OCI-LY1 (cell line): ENCODE measurements around the gene MAPT.

ENCODE experiments used
- H2AFZ ChIP-seq: fragments of 200-600 bp; sonication (generic), shearing (Covaris generic); 2 replicates; pipeline ENCODE4 v1.6.0; 2014; ENCODE audit warnings: antibody characterized with exemption, mild to moderate bottlenecking, low read length
- H3F3A ChIP-seq: fragments of 200-600 bp; sonication (generic), shearing (Covaris generic); 2 replicates; pipeline ENCODE4 v1.6.0; 2014; ENCODE audit warnings: mild to moderate bottlenecking, antibody characterized with exemption, low read length, moderate library complexity; ENCODE audit not compliant: insufficient read depth
- H3K27ac ChIP-seq: fragments of 200-600 bp; sonication (generic); 2 replicates; pipeline ENCODE4 v1.5.1; 2014; ENCODE audit warnings: low read length, mixed run types, mild to moderate bottlenecking, low read depth; ENCODE audit not compliant: poor library complexity, severe bottlenecking
- H3K27me3 ChIP-seq: fragments of 200-600 bp; sonication (generic); 2 replicates; pipeline ENCODE4 v1.6.0; 2014; ENCODE audit warnings: antibody characterized with exemption, mild to moderate bottlenecking, low read length, moderate library complexity; ENCODE audit not compliant: insufficient read depth
- H3K36me3 ChIP-seq: fragments of 200-600 bp; sonication (generic); 2 replicates; pipeline ENCODE4 v1.6.1; 2014; ENCODE audit warnings: mild to moderate bottlenecking, antibody characterized with exemption, low read length, moderate library complexity, mixed read lengths; ENCODE audit not compliant: insufficient read depth
- H3K4me1 ChIP-seq: fragments of 200-600 bp; sonication (generic); 2 replicates; pipeline ENCODE4 v1.5.1; 2014; ENCODE audit warnings: mild to moderate bottlenecking, low read length, moderate library complexity; ENCODE audit not compliant: insufficient read depth, severe bottlenecking
- H3K4me2 ChIP-seq: fragments of 200-600 bp; sonication (generic), shearing (Covaris generic); 2 replicates; pipeline ENCODE4 v1.6.1; 2014; ENCODE audit warnings: low read length
- H3K4me3 ChIP-seq: fragments of 200-600 bp; sonication (generic); 2 replicates; pipeline ENCODE4 v1.5.1; 2014; ENCODE audit warnings: low read length, low read depth, mild to moderate bottlenecking, mixed read lengths; ENCODE audit not compliant: poor library complexity, severe bottlenecking
- H3K79me2 ChIP-seq: fragments of 200-600 bp; shearing (Covaris generic); 2 replicates; pipeline ENCODE4 v1.6.1; 2016; ENCODE audit warnings: mixed run types, low read length, mixed read lengths; ENCODE audit not compliant: insufficient read depth
- H3K9ac ChIP-seq: fragments of 200-600 bp; sonication (generic), shearing (Covaris generic); 2 replicates; pipeline ENCODE4 v1.6.1; 2014; ENCODE audit warnings: mild to moderate bottlenecking, low read length, mixed read lengths
- H3K9me2 ChIP-seq: fragments of 200-600 bp; sonication (generic), shearing (Covaris generic); 2 replicates; pipeline ENCODE4 v1.6.1; 2014; ENCODE audit warnings: low read depth, mild to moderate bottlenecking, low read length, mixed read lengths
- H3K9me3 ChIP-seq: fragments of 200-600 bp; shearing (Covaris generic); 2 replicates; pipeline ENCODE4 v1.6.1; 2014; ENCODE audit warnings: low read length, mixed read lengths
- H4K20me1 ChIP-seq: fragments of 200-600 bp; sonication (generic), shearing (Covaris generic); 2 replicates; pipeline ENCODE4 v1.6.0; 2016; ENCODE audit warnings: mild to moderate bottlenecking, low read length; ENCODE audit not compliant: insufficient read depth
- CTCF ChIP-seq: fragments of 200-600 bp; sonication (generic), shearing (Covaris generic); IDR thresholded peaks from 2 replicates; pipeline ENCODE4 v1.5.1; 2017; ENCODE audit warnings: mild to moderate bottlenecking, antibody characterized with exemption, low read length, moderate library complexity, mixed read lengths
- EZH2 ChIP-seq: fragments of 200-600 bp; sonication (generic), shearing (Covaris generic); IDR thresholded peaks from 2 replicates; pipeline ENCODE4 v1.8.0; 2017; ENCODE audit warnings: borderline replicate concordance, mixed run types, mild to moderate bottlenecking, antibody characterized with exemption, low read length, moderate library complexity, mixed read lengths

The MAPT gene

GRCh38 chr17:46047398-46047797, 153.0 kb downstream of the MAPT start:
- Histone ChIP-seq H2AFZ (no peak overlapping the region), H3K4me1 (no peaks in the 10 kb centered on the region), H3K9ac (no peak overlapping the region), H3K9me3 (no peaks in the 10 kb centered on the region), H3K9me2 (no peaks in the 10 kb centered on the region), H3K4me2 (no peak overlapping the region), H3K27ac (no peak overlapping the region), H3K36me3 (peaks cover 85% of the 10 kb centered on the region), H3F3A (no peaks in the 10 kb centered on the region), H3K79me2 (no peaks in the 10 kb centered on the region), H3K4me3 (no peak overlapping the region), H4K20me1 (no peaks in the 10 kb centered on the region), H3K27me3 (no peaks in the 10 kb centered on the region)
- TF ChIP-seq EZH2 (no peak), CTCF (no peak)

- Histone ChIP-seq H2AFZ (no peak overlapping the region), H3K9me3 (no peaks in the 10 kb centered on the region), H3K79me2 (no peaks in the 10 kb centered on the region), H3K9ac (no peak overlapping the region), H3K9me2 (no peaks in the 10 kb centered on the region), H3K27me3 (no peaks in the 10 kb centered on the region), H3K36me3 (peaks cover 81% of the 10 kb centered on the region), H3F3A (no peaks in the 10 kb centered on the region), H3K4me3 (no peak overlapping the region), H3K27ac (no peak overlapping the region), H4K20me1 (no peaks in the 10 kb centered on the region), H3K4me2 (no peak overlapping the region), H3K4me1 (no peaks in the 10 kb centered on the region)
- TF ChIP-seq CTCF (no peak), EZH2 (no peak)
These were observed 153.5 kb downstream of the MAPT start for GRCh38 chr17:46047856-46048255.

GRCh38 chr17:46049656-46050055, 155.3 kb downstream of the MAPT start:
- Histone ChIP-seq H3K9me3 (no peaks in the 10 kb centered on the region), H3K79me2 (no peaks in the 10 kb centered on the region), H3K36me3 (peaks cover 78% of the 10 kb centered on the region), H3K4me3 (no peak overlapping the region), H3F3A (no peaks in the 10 kb centered on the region), H3K4me2 (no peak overlapping the region), H3K27ac (no peak overlapping the region), H2AFZ (no peak overlapping the region), H3K4me1 (no peaks in the 10 kb centered on the region), H3K9ac (no peak overlapping the region), H3K9me2 (no peaks in the 10 kb centered on the region), H3K27me3 (no peaks in the 10 kb centered on the region), H4K20me1 (no peaks in the 10 kb centered on the region)
- TF ChIP-seq CTCF (no peak), EZH2 (no peak)
